ENCODE results near the gene SLC17A2. TPM values are rescaled to one million over a fixed set of nuclear protein-coding genes. Genes with fewer than 3 reads are reported as not detected.

SLC17A2 gene
- total RNA-seq, 1 donor from 2014 or later: not detected

DNA sequence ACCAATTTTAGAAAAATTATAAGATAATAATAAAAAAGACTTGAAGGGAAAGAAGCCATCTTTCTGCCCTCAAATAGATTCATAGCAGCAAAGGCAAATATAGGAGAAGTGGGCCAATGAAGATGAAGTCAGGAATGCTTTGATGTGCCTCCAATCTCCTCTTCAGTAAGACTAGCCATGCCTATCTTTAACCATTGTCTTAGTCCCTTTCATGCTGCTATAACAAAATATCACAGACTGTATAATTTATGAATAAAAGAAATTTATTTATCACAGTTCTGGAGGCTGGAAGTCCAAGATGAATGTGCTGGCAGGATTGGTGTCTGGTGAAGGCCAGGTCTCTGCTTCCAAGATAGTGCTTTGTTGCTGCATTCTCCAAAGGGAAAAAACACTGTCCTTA lies 37.6 kb downstream of the SLC17A2 start:
- H3K27me3 Mint-ChIP-seq: no peaks in the 10 kb centered on the region
- H3K4me1 Mint-ChIP-seq (ENCODE audit: low read depth): peaks cover 3% of the 10 kb centered on the region
- H3K27ac Mint-ChIP-seq: no peak overlapping the region
- H3K36me3 Mint-ChIP-seq (ENCODE audit: insufficient read depth): no peaks in the 10 kb centered on the region
- no peak for DNase-seq (ENCODE audit: low spot score, unreplicated experiment)
- no peak overlapping the region for H3K4me3 Mint-ChIP-seq (ENCODE audit: low read depth)
- H3K9me3 Mint-ChIP-seq (ENCODE audit: low read depth): no peaks in the 10 kb centered on the region
- TF ChIP-seq, protein P1, sequence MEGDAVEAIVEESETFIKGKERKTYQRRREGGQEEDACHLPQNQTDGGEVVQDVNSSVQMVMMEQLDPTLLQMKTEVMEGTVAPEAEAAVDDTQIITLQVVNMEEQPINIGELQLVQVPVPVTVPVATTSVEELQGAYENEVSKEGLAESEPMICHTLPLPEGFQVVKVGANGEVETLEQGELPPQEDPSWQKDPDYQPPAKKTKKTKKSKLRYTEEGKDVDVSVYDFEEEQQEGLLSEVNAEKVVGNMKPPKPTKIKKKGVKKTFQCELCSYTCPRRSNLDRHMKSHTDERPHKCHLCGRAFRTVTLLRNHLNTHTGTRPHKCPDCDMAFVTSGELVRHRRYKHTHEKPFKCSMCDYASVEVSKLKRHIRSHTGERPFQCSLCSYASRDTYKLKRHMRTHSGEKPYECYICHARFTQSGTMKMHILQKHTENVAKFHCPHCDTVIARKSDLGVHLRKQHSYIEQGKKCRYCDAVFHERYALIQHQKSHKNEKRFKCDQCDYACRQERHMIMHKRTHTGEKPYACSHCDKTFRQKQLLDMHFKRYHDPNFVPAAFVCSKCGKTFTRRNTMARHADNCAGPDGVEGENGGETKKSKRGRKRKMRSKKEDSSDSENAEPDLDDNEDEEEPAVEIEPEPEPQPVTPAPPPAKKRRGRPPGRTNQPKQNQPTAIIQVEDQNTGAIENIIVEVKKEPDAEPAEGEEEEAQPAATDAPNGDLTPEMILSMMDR (IDR thresholded peaks at IDR 0.05; ENCODE audit: unreplicated experiment): no peak

DNA sequence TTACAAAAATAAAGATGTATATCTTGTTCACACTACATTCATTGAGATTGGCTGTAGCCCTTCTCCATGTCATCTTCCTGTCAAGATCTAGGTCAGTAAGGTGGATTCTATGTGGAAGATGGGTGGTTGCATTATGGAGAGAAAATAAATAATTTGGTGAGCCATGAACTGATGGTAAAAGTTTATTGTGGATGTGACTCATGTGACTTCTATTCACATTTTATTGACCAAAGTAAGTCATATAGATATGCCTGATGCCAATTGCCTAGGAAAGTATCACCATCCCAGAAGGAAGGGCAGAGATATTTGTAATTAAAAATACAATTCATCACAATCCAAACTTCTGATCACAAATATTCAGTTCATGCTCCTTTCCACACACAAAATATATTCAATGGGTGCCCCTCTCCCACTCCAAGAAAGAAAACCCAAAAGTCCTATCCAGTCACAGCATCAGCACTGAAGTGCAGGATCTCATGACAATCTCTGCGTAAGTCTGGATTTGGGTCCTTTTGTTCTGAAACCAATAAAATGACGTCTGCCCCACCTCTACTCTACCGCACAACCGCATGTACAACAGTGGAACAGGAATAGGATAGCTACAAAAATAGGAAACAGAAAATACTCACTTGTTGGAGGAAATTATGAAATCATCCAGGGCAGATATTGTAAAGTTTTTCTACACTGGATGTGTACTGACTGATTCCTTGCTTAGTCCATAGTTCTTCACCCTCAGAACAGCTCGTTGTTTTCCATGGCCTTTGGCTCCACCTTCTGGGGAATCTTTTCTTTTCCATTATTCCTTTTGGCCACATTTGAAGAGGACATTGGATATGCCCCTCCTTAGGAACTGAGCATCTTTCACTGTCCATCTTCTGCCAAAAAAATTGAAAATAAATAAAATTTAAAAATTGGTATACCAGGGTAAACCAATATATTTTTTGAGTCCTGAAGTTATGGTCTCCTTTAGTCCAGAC lies 40.3 kb downstream of the SLC17A2 start:
- Mint-ChIP-seq H3K36me3 (ENCODE audit: insufficient read depth) (no peaks in the 10 kb centered on the region), H3K27ac (no peak overlapping the region), H3K9me3 (ENCODE audit: low read depth) (peaks cover 3% of the 10 kb centered on the region), H3K4me1 (ENCODE audit: low read depth) (peaks cover 3% of the 10 kb centered on the region), H3K27me3 (no peaks in the 10 kb centered on the region), H3K4me3 (ENCODE audit: low read depth) (no peak overlapping the region)
- TF ChIP-seq, protein P1 (IDR thresholded peaks at IDR 0.05; ENCODE audit: unreplicated experiment): peak; percentile 72
- DNase-seq (ENCODE audit: low spot score, unreplicated experiment): peak; percentile 22

DNA sequence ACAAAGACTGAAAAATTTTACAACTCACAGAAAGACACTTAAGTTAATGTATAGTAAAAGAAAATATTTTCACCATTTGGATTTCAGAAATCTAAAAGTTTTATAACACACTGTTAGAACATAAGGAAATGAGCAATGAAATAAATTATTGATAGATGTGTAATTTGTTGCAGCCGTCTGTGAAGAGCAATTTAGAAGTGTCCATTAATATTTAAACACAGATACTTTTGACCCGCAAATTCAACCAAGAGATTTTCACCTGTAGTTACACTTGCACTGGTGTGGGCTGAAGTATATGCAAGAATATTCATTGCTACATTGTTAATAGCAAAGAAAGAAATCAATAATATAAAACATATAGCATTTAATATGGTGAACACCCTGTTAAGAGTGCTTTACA lies 41.9 kb downstream of the SLC17A2 start:
- no peak overlapping the region for H3K27ac Mint-ChIP-seq
- no peaks in the 10 kb centered on the region for H3K36me3 Mint-ChIP-seq (ENCODE audit: insufficient read depth)
- H3K4me1 Mint-ChIP-seq (ENCODE audit: low read depth): peaks cover 3% of the 10 kb centered on the region
- H3K4me3 Mint-ChIP-seq (ENCODE audit: low read depth): no peak overlapping the region
- H3K9me3 Mint-ChIP-seq (ENCODE audit: low read depth): peaks cover 3% of the 10 kb centered on the region
- no peaks in the 10 kb centered on the region for H3K27me3 Mint-ChIP-seq
- TF ChIP-seq, protein P1 (IDR thresholded peaks at IDR 0.05; ENCODE audit: unreplicated experiment): no peak
- no peak for DNase-seq (ENCODE audit: low spot score, unreplicated experiment)

DNA sequence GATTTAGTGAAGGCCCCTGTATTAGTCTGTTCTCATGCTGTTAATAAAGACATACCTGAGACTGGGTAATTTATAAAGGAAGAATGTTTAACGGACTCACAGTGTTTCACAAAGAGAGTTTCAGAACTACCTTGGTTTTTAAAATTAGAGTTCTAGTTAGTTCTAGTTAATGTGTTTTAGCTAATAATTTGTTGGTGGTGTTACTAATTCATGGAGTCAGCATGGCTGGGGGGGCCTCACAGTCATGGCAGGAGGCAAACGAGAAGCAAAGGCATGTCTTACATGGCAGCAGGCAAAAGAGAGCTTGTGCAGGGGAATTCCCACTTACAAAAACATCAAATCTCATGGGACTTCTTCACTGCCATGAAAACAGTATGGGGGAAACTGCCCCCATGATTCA lies 44.4 kb downstream of the SLC17A2 start:
- no peaks in the 10 kb centered on the region for H3K36me3 Mint-ChIP-seq (ENCODE audit: insufficient read depth)
- DNase-seq (ENCODE audit: low spot score, unreplicated experiment): no peak
- peaks cover 3% of the 10 kb centered on the region for H3K9me3 Mint-ChIP-seq (ENCODE audit: low read depth)
- no peak overlapping the region for H3K4me3 Mint-ChIP-seq (ENCODE audit: low read depth)
- H3K4me1 Mint-ChIP-seq (ENCODE audit: low read depth): peaks cover 3% of the 10 kb centered on the region
- H3K27me3 Mint-ChIP-seq: no peaks in the 10 kb centered on the region
- TF ChIP-seq, protein P1 (IDR thresholded peaks at IDR 0.05; ENCODE audit: unreplicated experiment): no peak
- H3K27ac Mint-ChIP-seq: no peak overlapping the region

DNA sequence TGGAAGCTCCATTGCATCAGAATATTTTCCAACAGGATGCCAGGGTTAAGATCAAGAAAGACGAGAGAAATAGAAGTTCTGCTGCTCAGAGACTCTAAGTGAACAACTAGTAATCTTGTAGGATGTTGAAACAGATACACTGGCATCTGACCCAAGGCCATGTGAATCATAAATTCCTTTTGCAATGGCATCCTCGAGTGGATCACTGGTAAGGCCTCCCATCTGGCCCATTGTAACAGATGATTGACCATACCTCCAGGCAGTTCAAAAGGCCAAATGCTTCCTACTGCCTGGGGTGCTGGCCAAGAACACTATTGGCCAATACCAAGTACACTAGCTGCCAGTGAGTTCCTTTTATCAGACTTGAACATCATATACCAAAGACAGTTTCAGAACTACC lies 46.5 kb downstream of the SLC17A2 start:
- no peak overlapping the region for H3K27ac Mint-ChIP-seq
- H3K9me3 Mint-ChIP-seq (ENCODE audit: low read depth): peaks cover 3% of the 10 kb centered on the region
- H3K36me3 Mint-ChIP-seq (ENCODE audit: insufficient read depth): no peaks in the 10 kb centered on the region
- DNase-seq (ENCODE audit: low spot score, unreplicated experiment): no peak
- H3K27me3 Mint-ChIP-seq: no peaks in the 10 kb centered on the region
- no peak overlapping the region for H3K4me3 Mint-ChIP-seq (ENCODE audit: low read depth)
- TF ChIP-seq, protein P1 (IDR thresholded peaks at IDR 0.05; ENCODE audit: unreplicated experiment): no peak
- H3K4me1 Mint-ChIP-seq (ENCODE audit: low read depth): no peaks in the 10 kb centered on the region

Data from progenitor cell of endocrine pancreas (in vitro differentiated cells).